Mesodermal cell (in vitro differentiated cells): Measurements from ENCODE around the gene PAX1.

Experiments
- H3K27ac ChIP-seq: 2 replicates; pipeline ENCODE4 v1.7.0; 2013; ENCODE audit warnings: mild to moderate bottlenecking, low read depth, low read length, moderate library complexity; ENCODE audit not compliant: severe bottlenecking
- H3K36me3 ChIP-seq: 2 replicates; pipeline ENCODE4 v1.7.1; 2013; ENCODE audit warnings: mild to moderate bottlenecking, low read length, moderate library complexity; ENCODE audit not compliant: control insufficient read depth, insufficient read depth
- H3K4me1 ChIP-seq: one replicate; pipeline ENCODE4 v1.7.1; 2013; ENCODE audit warnings: mild to moderate bottlenecking, low read length; ENCODE audit not compliant: insufficient read depth, control insufficient read depth, poor library complexity, severe bottlenecking
- H3K4me3 ChIP-seq: 2 replicates; pipeline ENCODE4 v1.7.0; 2013; ENCODE audit warnings: low read length, control low read depth, mild to moderate bottlenecking; ENCODE audit not compliant: insufficient read depth, poor library complexity, severe bottlenecking; ENCODE audit errors: extremely low read depth
- H3K9me3 ChIP-seq: 2 replicates; pipeline ENCODE4 v1.7.1; 2013; ENCODE audit warnings: mild to moderate bottlenecking, low read length, moderate library complexity; ENCODE audit not compliant: control insufficient read depth
- WGBS, 2 experiments: methylation state at CpG; one replicate each; pipeline ENCODE4 v1.1.5; 2013; ENCODE audit warnings: missing lambda C conversion rate in 2 of 2; ENCODE audit not compliant: insufficient coverage in 2 of 2; 5-methylcytosine and 5-hydroxymethylcytosine counted together

PAX1 gene

DNA sequence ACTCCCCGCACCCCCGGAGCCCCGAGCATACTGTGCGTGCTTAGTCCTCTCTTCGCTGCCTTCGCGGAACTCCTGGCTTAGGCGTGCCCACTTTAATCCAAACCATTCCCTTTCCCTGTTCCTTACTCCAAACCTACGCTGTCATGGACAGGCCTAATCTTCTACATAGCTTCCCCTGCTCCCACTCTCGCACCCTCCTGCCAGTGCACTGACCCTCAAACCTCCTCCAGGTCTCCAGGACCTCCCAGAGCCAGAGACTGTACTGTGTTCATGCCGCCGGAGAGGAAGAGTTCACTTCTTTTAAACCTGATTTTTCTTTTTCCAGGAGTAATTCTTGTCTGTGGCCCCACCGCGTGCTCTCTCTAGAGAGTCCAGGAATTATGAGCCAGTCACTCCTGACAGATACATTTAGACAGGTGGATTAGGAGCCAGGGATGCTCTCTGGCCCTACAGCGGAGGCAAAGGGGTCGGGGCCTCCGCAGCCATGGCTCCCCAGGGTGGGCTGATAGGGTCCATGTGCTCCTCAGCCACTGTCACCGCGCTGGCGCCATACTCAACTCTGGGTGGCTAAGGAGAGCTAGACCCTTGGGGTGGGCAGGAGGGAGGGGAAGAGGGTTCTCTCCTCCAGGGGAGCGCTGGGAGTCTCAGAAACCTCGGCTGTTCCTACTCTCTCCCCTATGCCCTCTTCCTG is 1.6 kb upstream of the PAX1 start:
- H3K9me3 ChIP-seq: no peaks in the 10 kb centered on the region
- peaks cover 4% of the 10 kb centered on the region for H3K4me1 ChIP-seq
- WGBS, 2 experiments: 5 to 6% methylated on average over 11 to 22 of the region's 22 CpGs
- H3K27ac ChIP-seq: no peak overlapping the region
- no peak overlapping the region for H3K4me3 ChIP-seq
- no peaks in the 10 kb centered on the region for H3K36me3 ChIP-seq

DNA sequence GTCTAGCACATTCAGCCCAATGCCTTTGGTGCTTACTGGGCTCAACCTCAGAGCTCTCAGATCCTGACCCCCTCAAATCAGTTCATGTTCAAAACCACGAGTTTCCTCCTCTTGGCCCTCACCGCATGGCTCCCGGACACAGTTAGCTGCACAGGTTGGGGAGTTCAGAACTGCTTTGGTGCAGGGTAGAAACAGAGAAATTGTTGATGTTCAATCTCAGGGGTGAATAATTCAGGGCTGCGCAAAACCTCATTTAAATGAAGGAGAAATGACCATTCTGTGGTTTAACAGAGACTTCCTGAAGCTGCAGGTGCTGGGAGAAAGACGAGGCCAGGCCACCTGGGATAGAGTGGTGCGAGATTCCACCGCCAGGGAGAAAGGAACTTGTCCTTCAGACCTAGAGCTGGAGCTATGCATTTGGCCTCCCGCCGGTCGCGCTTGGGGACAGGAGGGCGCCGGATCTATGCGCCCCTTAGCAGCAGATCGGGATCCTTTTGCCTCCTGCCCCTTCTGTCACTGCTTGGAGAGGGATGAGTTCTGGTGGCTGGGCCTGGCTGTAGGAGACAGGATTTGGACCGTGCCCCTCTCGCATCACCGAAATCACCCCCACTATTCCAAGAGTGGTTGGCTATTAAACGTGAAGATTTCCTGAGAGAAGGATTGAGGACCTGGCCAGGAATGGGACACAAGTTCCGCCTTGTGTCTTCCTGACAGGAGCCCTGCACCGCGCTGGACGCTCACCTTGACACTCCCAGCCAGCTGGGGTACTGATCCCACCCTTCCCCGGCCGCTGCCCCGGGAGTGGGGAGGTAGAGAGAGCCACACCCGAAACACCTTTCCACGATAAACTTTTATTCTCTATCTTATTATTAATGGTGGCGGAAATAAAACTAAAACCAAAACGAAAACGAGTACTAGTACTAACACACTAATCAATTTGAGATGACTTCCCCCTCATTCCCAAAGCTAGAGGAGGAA is 767 bp upstream of the PAX1 start:
- WGBS, 2 experiments: 2% methylated on average over 13 to 14 of the region's 31 CpGs
- Histone ChIP-seq H3K9me3 (no peaks in the 10 kb centered on the region), H3K4me3 (no peak overlapping the region), H3K4me1 (peaks cover 4% of the 10 kb centered on the region), H3K36me3 (no peaks in the 10 kb centered on the region), H3K27ac (no peak overlapping the region)

DNA sequence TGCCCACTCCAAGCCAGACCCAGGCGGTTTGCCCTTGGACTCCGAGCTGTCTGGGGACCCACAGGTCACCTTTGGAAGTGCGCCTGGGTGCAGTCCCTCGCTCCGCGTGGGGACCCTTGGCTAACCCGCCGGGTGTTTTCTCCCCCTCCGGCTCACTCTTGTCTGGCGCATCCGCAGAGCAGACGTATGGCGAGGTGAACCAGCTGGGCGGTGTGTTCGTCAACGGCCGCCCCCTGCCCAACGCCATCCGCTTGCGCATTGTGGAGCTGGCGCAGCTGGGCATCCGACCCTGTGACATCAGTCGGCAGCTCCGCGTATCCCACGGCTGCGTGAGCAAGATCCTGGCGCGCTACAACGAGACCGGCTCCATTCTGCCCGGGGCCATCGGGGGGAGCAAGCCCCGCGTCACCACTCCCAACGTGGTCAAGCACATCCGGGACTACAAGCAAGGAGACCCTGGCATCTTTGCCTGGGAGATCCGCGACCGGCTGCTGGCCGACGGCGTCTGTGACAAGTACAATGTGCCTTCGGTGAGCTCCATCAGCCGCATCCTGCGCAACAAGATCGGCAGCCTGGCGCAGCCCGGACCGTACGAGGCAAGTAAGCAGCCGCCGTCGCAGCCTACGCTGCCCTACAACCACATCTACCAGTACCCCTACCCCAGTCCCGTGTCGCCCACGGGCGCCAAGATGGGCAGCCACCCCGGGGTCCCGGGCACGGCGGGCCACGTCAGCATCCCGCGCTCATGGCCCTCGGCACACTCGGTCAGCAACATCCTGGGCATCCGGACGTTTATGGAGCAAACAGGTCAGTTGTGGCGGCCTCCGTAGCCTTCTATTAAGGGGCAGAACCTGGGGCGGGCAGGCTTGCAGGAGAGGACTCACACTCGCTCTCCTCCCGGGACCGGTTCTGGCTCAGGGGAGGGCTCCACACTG is 1.1 kb downstream of the PAX1 start:
- 2 to 3% methylated on average over 63 to 72 of the region's 76 CpGs for WGBS, 2 experiments
- Histone ChIP-seq H3K27ac (no peak overlapping the region), H3K4me1 (peaks cover 4% of the 10 kb centered on the region), H3K9me3 (no peaks in the 10 kb centered on the region), H3K36me3 (no peaks in the 10 kb centered on the region), H3K4me3 (no peak overlapping the region)

DNA sequence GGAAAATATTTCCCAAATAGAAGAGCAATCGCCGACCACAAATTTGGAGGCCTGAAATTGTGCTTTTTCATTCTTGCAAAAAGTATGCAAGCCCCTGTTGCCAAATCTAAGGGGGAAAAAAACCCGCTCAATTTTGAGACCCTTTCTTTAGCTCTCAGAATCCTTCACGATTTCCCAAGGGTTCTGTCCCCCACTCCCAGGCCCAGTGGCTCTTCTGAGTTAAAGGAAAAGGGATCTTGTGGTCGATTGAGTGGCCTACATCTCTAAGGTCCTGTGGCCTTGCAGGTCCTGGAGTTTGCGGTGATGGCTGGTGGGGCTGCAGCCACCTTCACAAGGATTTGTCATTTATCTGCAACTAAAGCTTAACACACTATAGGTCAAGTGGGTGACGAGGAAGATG is 1.8 kb downstream of the PAX1 start:
- Histone ChIP-seq H3K4me3 (no peak overlapping the region), H3K9me3 (no peaks in the 10 kb centered on the region), H3K27ac (no peak overlapping the region), H3K4me1 (peaks cover 4% of the 10 kb centered on the region), H3K36me3 (no peaks in the 10 kb centered on the region)
- WGBS, 2 experiments: 10 to 17% methylated on average over 2 to 3 of the region's 7 CpGs

DNA sequence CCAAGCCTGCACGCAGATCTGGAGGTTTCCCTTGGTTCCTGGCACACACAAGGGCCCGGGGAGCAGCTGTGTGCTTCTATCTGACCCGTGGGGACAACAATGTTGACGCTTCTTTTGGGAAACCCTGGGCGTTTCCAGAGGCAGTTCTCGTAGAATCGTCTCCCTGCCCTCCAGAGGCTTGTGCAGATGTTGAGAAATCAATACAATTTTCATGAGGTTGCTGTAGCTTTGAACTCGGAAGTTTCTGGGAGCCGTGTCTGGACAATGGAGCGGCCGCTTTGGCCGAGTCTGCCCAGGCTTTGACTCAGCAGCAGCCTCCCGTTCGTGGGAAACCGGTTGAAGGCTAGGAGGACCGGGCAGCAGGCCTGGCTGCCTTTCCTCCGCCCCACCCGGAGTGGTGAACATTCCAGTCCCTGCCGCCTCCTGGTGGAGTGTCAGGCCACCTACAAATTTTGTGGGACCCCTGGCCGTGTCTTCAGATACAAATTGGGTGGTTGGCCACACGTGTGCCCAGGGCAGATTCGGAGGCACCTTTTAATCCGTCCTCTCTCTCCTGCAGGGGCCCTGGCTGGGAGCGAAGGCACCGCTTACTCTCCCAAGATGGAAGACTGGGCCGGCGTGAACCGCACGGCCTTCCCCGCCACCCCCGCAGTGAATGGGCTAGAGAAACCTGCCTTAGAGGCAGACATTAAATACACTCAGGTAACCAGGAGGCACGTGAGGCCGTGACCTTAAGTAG is 2.7 kb downstream of the PAX1 start:
- H3K4me1 ChIP-seq: peaks cover 4% of the 10 kb centered on the region
- no peak overlapping the region for H3K27ac ChIP-seq
- H3K36me3 ChIP-seq: no peaks in the 10 kb centered on the region
- no peaks in the 10 kb centered on the region for H3K9me3 ChIP-seq
- 3 to 8% methylated on average over 23 to 26 of the region's 33 CpGs for WGBS, 2 experiments
- no peak overlapping the region for H3K4me3 ChIP-seq

DNA sequence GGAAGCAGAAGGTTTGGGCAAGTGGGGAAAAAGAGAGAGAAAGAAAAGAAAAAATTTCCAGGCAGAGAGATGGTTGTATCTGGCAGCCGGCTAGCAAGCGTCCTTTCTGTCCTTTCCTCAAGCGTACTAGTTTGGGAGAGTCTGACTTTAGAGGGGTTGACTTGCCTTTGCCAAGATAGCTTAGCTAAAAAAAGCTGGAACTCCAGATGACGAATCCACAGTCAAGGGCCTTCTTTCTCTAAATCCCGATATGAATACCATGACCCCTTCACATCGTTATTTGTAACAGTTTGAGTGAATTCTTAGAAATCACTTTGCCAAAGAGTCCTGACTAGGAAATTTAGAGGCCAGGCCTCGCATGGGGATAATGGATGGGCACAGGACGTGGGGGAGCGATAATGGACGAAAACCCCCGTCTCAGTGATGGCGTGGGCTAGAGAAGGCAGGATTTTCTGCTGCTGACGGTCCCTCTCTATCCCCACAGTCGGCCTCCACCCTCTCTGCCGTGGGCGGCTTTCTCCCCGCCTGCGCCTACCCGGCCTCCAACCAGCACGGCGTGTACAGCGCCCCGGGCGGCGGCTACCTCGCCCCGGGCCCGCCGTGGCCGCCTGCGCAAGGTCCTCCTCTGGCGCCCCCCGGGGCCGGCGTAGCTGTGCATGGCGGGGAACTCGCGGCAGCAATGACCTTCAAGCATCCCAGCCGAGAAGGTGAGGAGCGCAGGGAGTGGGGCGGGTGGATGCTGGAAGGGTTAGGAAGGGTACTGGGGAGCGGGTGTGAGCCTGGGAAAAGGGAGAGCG is 3.5 kb downstream of the PAX1 start:
- Histone ChIP-seq H3K4me1 (peaks cover 4% of the 10 kb centered on the region), H3K36me3 (no peaks in the 10 kb centered on the region), H3K9me3 (no peaks in the 10 kb centered on the region), H3K27ac (no peak overlapping the region), H3K4me3 (no peak overlapping the region)
- WGBS, 2 experiments: 5% methylated on average over 22 to 32 of the region's 43 CpGs

DNA sequence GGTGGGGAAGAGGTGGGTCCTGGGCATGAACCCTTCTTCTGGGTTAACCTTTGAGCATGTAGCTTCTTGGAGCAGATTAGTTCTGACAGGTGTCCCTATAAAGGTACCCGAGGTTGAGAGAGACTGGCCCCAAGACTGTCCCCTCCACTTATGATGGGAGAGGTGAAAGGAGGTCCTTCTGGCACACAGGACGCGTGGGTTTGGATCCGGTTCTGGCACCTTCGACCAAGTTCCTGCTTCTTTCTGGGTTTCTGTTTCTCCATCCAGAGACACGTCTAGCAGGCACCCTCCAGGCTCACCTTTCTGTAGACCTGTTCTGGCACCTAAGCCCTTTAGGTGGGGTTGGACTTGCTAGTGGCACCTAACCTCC is 4.1 kb downstream of the PAX1 start:
- Histone ChIP-seq H3K4me3 (no peak overlapping the region), H3K9me3 (no peaks in the 10 kb centered on the region), H3K36me3 (no peaks in the 10 kb centered on the region), H3K27ac (no peak overlapping the region), H3K4me1 (peaks cover 4% of the 10 kb centered on the region)
- WGBS, 2 experiments: 17 to 18% methylated on average over 4 to 6 of the region's 6 CpGs

DNA sequence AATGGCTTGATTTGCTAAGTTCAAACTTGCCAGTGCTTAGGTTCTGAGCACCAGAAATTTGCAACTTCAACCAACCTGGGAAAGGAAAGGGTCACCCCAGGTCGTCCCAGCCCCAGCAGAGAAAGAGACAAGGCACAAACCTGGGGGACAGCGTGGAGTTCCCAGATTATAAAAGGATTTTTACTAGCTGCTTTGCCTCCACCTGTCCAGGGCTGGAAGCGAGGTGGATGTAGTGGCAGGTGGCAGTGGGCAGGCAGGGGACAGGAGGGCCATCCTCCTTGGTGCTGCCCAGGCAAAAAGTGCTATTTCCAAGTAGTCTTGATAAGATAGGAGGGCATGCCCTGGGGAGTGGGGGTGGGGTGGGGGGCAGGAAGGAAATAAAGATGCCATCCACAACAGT is 4.9 kb downstream of the PAX1 start:
- Histone ChIP-seq H3K4me3 (no peak overlapping the region), H3K36me3 (no peaks in the 10 kb centered on the region), H3K4me1 (peaks cover 4% of the 10 kb centered on the region), H3K27ac (no peak overlapping the region), H3K9me3 (no peaks in the 10 kb centered on the region)
- WGBS, 2 experiments: 7 to 15% methylated on average over 2 to 3 of the region's 3 CpGs

DNA sequence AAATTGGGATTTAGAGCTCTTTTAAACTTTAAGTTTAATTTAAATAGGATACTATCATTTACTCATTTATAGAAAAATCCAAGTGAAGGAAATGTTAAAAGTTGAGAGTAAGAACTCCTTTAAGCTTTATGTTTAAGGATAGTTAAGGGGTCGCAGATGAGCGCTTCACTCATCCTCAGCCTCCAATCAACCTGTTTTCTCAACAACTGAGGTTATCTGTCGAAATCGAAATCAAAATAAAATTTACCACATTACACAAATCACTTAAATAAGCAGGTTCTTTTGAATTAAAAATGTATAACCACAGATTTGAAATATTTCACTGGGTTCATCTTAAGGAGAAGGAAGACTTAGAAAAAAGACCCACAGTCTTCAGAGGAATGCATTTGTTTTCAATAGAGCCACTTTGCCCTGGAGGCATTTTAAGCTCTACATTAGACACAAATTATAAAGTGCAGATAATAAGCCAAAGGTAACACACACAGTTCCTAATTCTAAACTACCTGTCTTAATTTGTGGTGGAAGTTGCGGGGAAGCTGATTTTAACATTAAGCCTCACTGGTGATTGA is 5.5 kb downstream of the PAX1 start:
- H3K36me3 ChIP-seq: no peaks in the 10 kb centered on the region
- H3K27ac ChIP-seq: no peak overlapping the region
- no peak overlapping the region for H3K4me3 ChIP-seq
- WGBS, 2 experiments: no CpG with 5 or more reads among the region's 5 CpGs
- no peaks in the 10 kb centered on the region for H3K9me3 ChIP-seq
- H3K4me1 ChIP-seq: peaks cover 4% of the 10 kb centered on the region
